Prostate gland (tissue), 2 donors: ENCODE data around the gene TRMT112.

Source experiments
- CTCF ChIP-seq, 4 experiments: fragments of 200-600 bp in 2 of 4; fragments of 450-650 bp in 2 of 4; sonication (generic) in 2 of 4; IDR thresholded peaks; 1 replicate in 3 of 4; 2 replicates in 1 of 4; pipeline ENCODE4 v1.5.1; 2016 to 2019; ENCODE audit warnings: antibody characterized with exemption in 4 of 4, mild to moderate bottlenecking in 2 of 4, moderate library complexity in 2 of 4
- POLR2A ChIP-seq: fragments of 450-650 bp; IDR thresholded peaks from one replicate; pipeline ENCODE4 v1.6.1; 2016; ENCODE audit warnings: antibody characterized with exemption, mild to moderate bottlenecking
- POLR2AphosphoS5 ChIP-seq: sonication (generic); formaldehyde crosslinking; IDR thresholded peaks from one replicate; pipeline ENCODE4 v1.6.1; 2017; ENCODE audit warnings: antibody characterized with exemption

GRCh38 chr11:64269540-64270220 lies 47.7 kb downstream of the TRMT112 start:
- TF ChIP-seq POLR2AphosphoS5 (peak; percentile 99), CTCF (IDR thresholded peaks at IDR 0.05) (peak in 3 of 4 experiments; percentile 13 to 33 (median 28)), POLR2A (peak; percentile 14)
